ENCODE data around the gene TEX54.
A peak's percentile ranks its signal among the peaks of the same experiment; 100 is the strongest.
"Not testable (repeated sequence)": the region's sequence is repeated elsewhere in the genome, so short reads cannot be mapped to it uniquely, and the experiment has no call there.

Gene TEX54

GRCh38 chr11:62855571-62856332 is 23.1 kb upstream of the TEX54 start:
- DNase-seq (ENCODE audit: low spot score), result peak; percentile 96

GRCh38 chr11:62854825-62855570 is 22.4 kb upstream of the TEX54 start:
- no peak for DNase-seq (ENCODE audit: low spot score)

- no peak for DNase-seq (ENCODE audit: low spot score)
Measured at GRCh38 chr11:62854013-62854824, 21.6 kb upstream of the TEX54 start.

- DNase-seq (ENCODE audit: low spot score), result no peak
Measured at GRCh38 chr11:62853279-62853965, 20.8 kb upstream of the TEX54 start.

- no peak for DNase-seq (ENCODE audit: low spot score)
Measured at GRCh38 chr11:62852523-62853188, 20.0 kb upstream of the TEX54 start.

- DNase-seq (ENCODE audit: low spot score), result no peak
Measured at GRCh38 chr11:62851807-62852522, 19.3 kb upstream of the TEX54 start.

- no peak for DNase-seq (ENCODE audit: low spot score)
Measured at GRCh38 chr11:62850911-62851806, 18.5 kb upstream of the TEX54 start.

GRCh38 chr11:62847767-62848314 is 15.2 kb upstream of the TEX54 start:
- no peak for DNase-seq (ENCODE audit: low spot score)

- DNase-seq (ENCODE audit: low spot score), result no peak
Measured at GRCh38 chr11:62846177-62846576, 13.5 kb upstream of the TEX54 start.

- no peak for DNase-seq (ENCODE audit: low spot score)
Measured at GRCh38 chr11:62844154-62844553, 11.5 kb upstream of the TEX54 start.

- DNase-seq (ENCODE audit: low spot score), result no peak
Measured at GRCh38 chr11:62843466-62843865, 10.8 kb upstream of the TEX54 start.

- not testable (repeated sequence) for DNase-seq (ENCODE audit: low spot score)
Measured at GRCh38 chr11:62842891-62843290, 10.2 kb upstream of the TEX54 start.

- peak; percentile 28 for DNase-seq (ENCODE audit: low spot score)
Measured at GRCh38 chr11:62842171-62842741, 9.6 kb upstream of the TEX54 start.

- peak; percentile 95 for DNase-seq (ENCODE audit: low spot score)
Measured at GRCh38 chr11:62841361-62842170, 8.9 kb upstream of the TEX54 start.

GRCh38 chr11:62840721-62841360 is 8.2 kb upstream of the TEX54 start:
- peak; percentile 24 for DNase-seq (ENCODE audit: low spot score)

GRCh38 chr11:62839050-62839945 is 6.7 kb upstream of the TEX54 start, which contains the start of gene WDR74:
WDR74 (minus strand) TSS chr11:62839590; CDS start chr11:62839570, 20 bp downstream.
- DNase-seq (ENCODE audit: low spot score), result peak; percentile 89

Measured in germinal center (tissue), 1 donor.